GM12878 (cell line): ENCODE results near the gene PGAP3.

Experiments
- FOXK2 ChIP-seq: fragments of 450-650 bp; IDR thresholded peaks from 2 replicates; pipeline ENCODE4 v1.6.1; 2017; ENCODE audit warnings: mild to moderate bottlenecking, moderate library complexity
- RELA ChIP-seq: fragments of 450-650 bp; IDR thresholded peaks from 2 replicates; pipeline ENCODE4 v1.8.0; 2014; ENCODE audit warnings: borderline replicate concordance; ENCODE audit not compliant: partially characterized antibody
- REST ChIP-seq: IDR thresholded peaks from 2 replicates; pipeline ENCODE4 v1.6.1; 2012; ENCODE audit warnings: mild to moderate bottlenecking, low read depth, low read length
- USF2 ChIP-seq: IDR thresholded peaks from 2 replicates; pipeline ENCODE4 v1.6.1; 2011; ENCODE audit warnings: low read depth, low read length, improper control_type of control experiment, borderline replicate concordance

GRCh38 chr17:39724731-39725130 is 36.9 kb upstream of the PGAP3 start:
- TF ChIP-seq RELA (no peak), USF2 (no peak), FOXK2 (no peak), REST (no peak)
